Breast epithelium (tissue), 4 donors: ENCODE data around the gene IGSF3. TPM values are rescaled to one million over a fixed set of nuclear protein-coding genes. Genes with fewer than 3 reads are reported as not detected.
"Not testable (repeated sequence)": the region's sequence is repeated elsewhere in the genome, so short reads cannot be mapped to it uniquely, and the experiment has no call there.

Experiments used
- DNase-seq, 2 donors: peaks; one replicate each; pipeline ENCODE4 v3.0.0-alpha.2; 2019; ENCODE audit warnings: low spot score in 2 of 2
- H3K27ac ChIP-seq, 2 donors: fragments of 200-600 bp; sonication (generic) in 1 of 2; one replicate each; pipeline ENCODE4 v1.5.1; 2016 to 2019; ENCODE audit warnings: mild to moderate bottlenecking in 1 of 2
- H3K27me3 ChIP-seq, 2 donors: fragments of 200-600 bp; sonication (generic) in 1 of 2; one replicate each; pipeline versions ENCODE4 v1.5.1 to v1.6.0; 2017 to 2019; ENCODE audit warnings: control low read depth in 1 of 2, mild to moderate bottlenecking in 1 of 2
- H3K36me3 ChIP-seq: fragments of 200-600 bp; one replicate; pipeline ENCODE4 v1.5.1; 2019
- H3K4me1 ChIP-seq, 2 donors: fragments of 200-600 bp; sonication (generic); one replicate each; pipeline ENCODE4 v1.5.1; 2016 to 2019; ENCODE audit warnings: control low read depth in 1 of 2
- H3K4me3 ChIP-seq, 3 donors: fragments of 200-600 bp; sonication (generic); 1 replicate in 2 of 3; 2 replicates in 1 of 3; pipeline ENCODE4 v1.5.1; 2016 to 2019; ENCODE audit warnings: mild to moderate bottlenecking in 3 of 3, moderate library complexity in 2 of 3
- H3K9me3 ChIP-seq, 2 donors: fragments of 200-600 bp; sonication (generic) in 1 of 2; one replicate each; pipeline ENCODE4 v1.5.1; 2016 to 2019; ENCODE audit warnings: control low read depth in 1 of 2
- CTCF ChIP-seq, 3 donors: fragments of 450-650 bp; IDR thresholded peaks; one replicate each; pipeline ENCODE4 v1.5.1; 2016 to 2017; ENCODE audit warnings: antibody characterized with exemption in 3 of 3, mild to moderate bottlenecking in 3 of 3, moderate library complexity in 3 of 3
- POLR2A ChIP-seq: fragments of 450-650 bp; IDR thresholded peaks from one replicate; pipeline ENCODE4 v1.6.1; 2016; ENCODE audit warnings: antibody characterized with exemption, mild to moderate bottlenecking, moderate library complexity
- POLR2AphosphoS5 ChIP-seq, 3 donors: sonication (generic); formaldehyde crosslinking; IDR thresholded peaks; one replicate each; pipeline ENCODE4 v1.6.1; 2017; ENCODE audit warnings: antibody characterized with exemption in 3 of 3
- intact Hi-C: fragments of 100-400 bp; cut with DNase I; formaldehyde crosslinking; loops from one replicate; pipeline ENCODE4 v1.15.1; 2023; ENCODE audit warnings: low total_unique reads
- total RNA-seq, 3 donors: library from RNA; depleted of rRNA; stranded (reverse); fragments of >200 nt; gene quantifications; one replicate each; pipeline ENCODE4 v1.1.0, GENCODE V29; 2016

Gene IGSF3
- total RNA-seq, 3 donors from 2014 or later = 1.1 to 21.6 (median 19.6) TPM

GRCh38 chr1:116568662-116569380 lies 98.7 kb downstream of the IGSF3 start:
- Histone ChIP-seq H3K36me3 (no peaks in the 10 kb centered on the region), H3K4me3 (no peak overlapping the region), H3K9me3 (no peaks in the 10 kb centered on the region), H3K27ac (no peak overlapping the region), H3K4me1 (peaks cover 0 to 7% of the 10 kb centered on the region in 2 donors), H3K27me3 (no peaks in the 10 kb centered on the region)
- intact Hi-C loops = no loop called here
- TF ChIP-seq POLR2AphosphoS5 (IDR thresholded peaks at IDR 0.05) = no peak
- TF ChIP-seq POLR2A = no peak
- TF ChIP-seq CTCF (IDR thresholded peaks at IDR 0.05) = no peak
- no peak for DNase-seq

GRCh38 chr1:116567790-116568661 lies 99.5 kb downstream of the IGSF3 start:
- Histone ChIP-seq H3K9me3 (peaks cover 0 to 5% of the 10 kb centered on the region in 2 donors), H3K27me3 (no peaks in the 10 kb centered on the region), H3K4me1 (peaks cover 0 to 7% of the 10 kb centered on the region in 2 donors), H3K27ac (no peak overlapping the region), H3K4me3 (no peak overlapping the region), H3K36me3 (no peaks in the 10 kb centered on the region)
- TF ChIP-seq POLR2AphosphoS5 (IDR thresholded peaks at IDR 0.05) (no peak), CTCF (IDR thresholded peaks at IDR 0.05) (no peak), POLR2A (no peak)
- intact Hi-C loops = no loop called here
- no peak for DNase-seq

GRCh38 chr1:116565222-116565621 lies 102.3 kb downstream of the IGSF3 start:
- Histone ChIP-seq H3K36me3 (no peaks in the 10 kb centered on the region), H3K4me1 (no peaks in the 10 kb centered on the region), H3K4me3 (no peak overlapping the region), H3K27ac (no peak overlapping the region), H3K27me3 (no peaks in the 10 kb centered on the region), H3K9me3 (peaks cover 0 to 5% of the 10 kb centered on the region in 2 donors)
- no peak for DNase-seq
- no peak for TF ChIP-seq POLR2AphosphoS5 (IDR thresholded peaks at IDR 0.05)
- TF ChIP-seq CTCF (IDR thresholded peaks at IDR 0.05) = no peak
- no peak for TF ChIP-seq POLR2A
- intact Hi-C loops = no loop called here

- no peak for TF ChIP-seq CTCF (IDR thresholded peaks at IDR 0.05)
- no peak for TF ChIP-seq POLR2AphosphoS5 (IDR thresholded peaks at IDR 0.05)
- no peak for TF ChIP-seq POLR2A
- Histone ChIP-seq H3K9me3 (peaks cover 0 to 5% of the 10 kb centered on the region in 2 donors), H3K36me3 (no peaks in the 10 kb centered on the region), H3K27ac (no peak overlapping the region), H3K27me3 (no peaks in the 10 kb centered on the region), H3K4me1 (no peaks in the 10 kb centered on the region), H3K4me3 (no peak overlapping the region)
- intact Hi-C loops = no loop called here
- no peak for DNase-seq
These were observed 103.1 kb downstream of the IGSF3 start for GRCh38 chr1:116564426-116564825.

- H3K4me3 ChIP-seq, H3K27ac ChIP-seq, H3K27me3 ChIP-seq, DNase-seq, H3K36me3 ChIP-seq, H3K4me1 ChIP-seq, intact Hi-C loops, H3K9me3 ChIP-seq: not testable (repeated sequence)
These were observed 105.1 kb downstream of the IGSF3 start for GRCh38 chr1:116562465-116562864.
